Ishikawa (cell line): ENCODE results near the gene CDC123.

Experiments
- CEBPB ChIP-seq: IDR thresholded peaks from 2 replicates; pipeline ENCODE4 v1.6.1; 2012
- EGR1 ChIP-seq: IDR thresholded peaks from 2 replicates; pipeline ENCODE4 v1.6.1; 2012
- EP300 ChIP-seq: IDR thresholded peaks from 2 replicates; pipeline ENCODE4 v1.6.1; 2012; ENCODE audit warnings: borderline replicate concordance
- FOXM1 ChIP-seq: IDR thresholded peaks from 2 replicates; pipeline ENCODE4 v1.6.1; 2012; ENCODE audit warnings: low read depth, borderline replicate concordance
- NFIC ChIP-seq: IDR thresholded peaks from 2 replicates; pipeline ENCODE4 v1.6.1; 2012
- TAF1 ChIP-seq: IDR thresholded peaks from 2 replicates; pipeline ENCODE4 v1.6.1; 2012; ENCODE audit warnings: low read depth, mild to moderate bottlenecking
- YY1 ChIP-seq: IDR thresholded peaks from 2 replicates; pipeline ENCODE4 v1.6.1; 2012; ENCODE audit warnings: low read depth
- TF ChIP-seq, protein P1 (sequence below): IDR thresholded peaks from 2 replicates; pipeline ENCODE4 v1.6.1; 2012
- TF ChIP-seq, protein P2 (sequence below): IDR thresholded peaks from 2 replicates; pipeline ENCODE4 v1.6.1; 2012; ENCODE audit warnings: low read depth, mild to moderate bottlenecking

DNA sequence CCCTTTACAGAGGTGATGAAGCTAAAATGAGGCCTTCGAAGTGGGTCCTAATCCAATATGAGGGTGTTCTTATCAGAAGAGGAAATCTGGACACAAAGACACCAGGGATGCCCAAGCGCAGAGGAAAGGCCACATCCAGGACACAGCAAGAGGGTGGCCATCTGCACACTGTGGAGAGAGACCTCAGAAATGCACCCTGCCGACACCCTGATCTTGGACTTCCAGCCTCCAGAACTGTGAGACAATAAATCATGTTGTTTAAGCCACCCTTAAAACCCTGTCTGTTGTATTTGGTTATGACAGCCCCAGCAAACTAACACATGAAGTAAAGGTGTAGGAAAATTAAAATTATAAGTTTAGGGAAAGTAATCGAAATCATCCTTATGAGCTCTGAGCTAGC is 64.0 kb downstream of the CDC123 start:
- TF ChIP-seq FOXM1 (no peak), EGR1 (no peak), YY1 (no peak), EP300 (no peak), TAF1 (no peak), NFIC (no peak), CEBPB (no peak)
- TF ChIP-seq, protein P1, sequence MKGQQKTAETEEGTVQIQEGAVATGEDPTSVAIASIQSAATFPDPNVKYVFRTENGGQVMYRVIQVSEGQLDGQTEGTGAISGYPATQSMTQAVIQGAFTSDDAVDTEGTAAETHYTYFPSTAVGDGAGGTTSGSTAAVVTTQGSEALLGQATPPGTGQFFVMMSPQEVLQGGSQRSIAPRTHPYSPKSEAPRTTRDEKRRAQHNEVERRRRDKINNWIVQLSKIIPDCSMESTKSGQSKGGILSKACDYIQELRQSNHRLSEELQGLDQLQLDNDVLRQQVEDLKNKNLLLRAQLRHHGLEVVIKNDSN = no peak
- TF ChIP-seq, protein P2, sequence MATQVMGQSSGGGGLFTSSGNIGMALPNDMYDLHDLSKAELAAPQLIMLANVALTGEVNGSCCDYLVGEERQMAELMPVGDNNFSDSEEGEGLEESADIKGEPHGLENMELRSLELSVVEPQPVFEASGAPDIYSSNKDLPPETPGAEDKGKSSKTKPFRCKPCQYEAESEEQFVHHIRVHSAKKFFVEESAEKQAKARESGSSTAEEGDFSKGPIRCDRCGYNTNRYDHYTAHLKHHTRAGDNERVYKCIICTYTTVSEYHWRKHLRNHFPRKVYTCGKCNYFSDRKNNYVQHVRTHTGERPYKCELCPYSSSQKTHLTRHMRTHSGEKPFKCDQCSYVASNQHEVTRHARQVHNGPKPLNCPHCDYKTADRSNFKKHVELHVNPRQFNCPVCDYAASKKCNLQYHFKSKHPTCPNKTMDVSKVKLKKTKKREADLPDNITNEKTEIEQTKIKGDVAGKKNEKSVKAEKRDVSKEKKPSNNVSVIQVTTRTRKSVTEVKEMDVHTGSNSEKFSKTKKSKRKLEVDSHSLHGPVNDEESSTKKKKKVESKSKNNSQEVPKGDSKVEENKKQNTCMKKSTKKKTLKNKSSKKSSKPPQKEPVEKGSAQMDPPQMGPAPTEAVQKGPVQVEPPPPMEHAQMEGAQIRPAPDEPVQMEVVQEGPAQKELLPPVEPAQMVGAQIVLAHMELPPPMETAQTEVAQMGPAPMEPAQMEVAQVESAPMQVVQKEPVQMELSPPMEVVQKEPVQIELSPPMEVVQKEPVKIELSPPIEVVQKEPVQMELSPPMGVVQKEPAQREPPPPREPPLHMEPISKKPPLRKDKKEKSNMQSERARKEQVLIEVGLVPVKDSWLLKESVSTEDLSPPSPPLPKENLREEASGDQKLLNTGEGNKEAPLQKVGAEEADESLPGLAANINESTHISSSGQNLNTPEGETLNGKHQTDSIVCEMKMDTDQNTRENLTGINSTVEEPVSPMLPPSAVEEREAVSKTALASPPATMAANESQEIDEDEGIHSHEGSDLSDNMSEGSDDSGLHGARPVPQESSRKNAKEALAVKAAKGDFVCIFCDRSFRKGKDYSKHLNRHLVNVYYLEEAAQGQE = no peak
